Measurements from ENCODE around the gene TEX47.

GRCh38 chr7:88759230-88760135 lies 36.1 kb downstream of the TEX47 start, which contains the start of gene ZNF804B:
- no peak for TF ChIP-seq POLR2A (IDR thresholded peaks at IDR 0.05)
- no peak for TF ChIP-seq CTCF (IDR thresholded peaks at IDR 0.05)

Data from lower leg skin (tissue), 3 donors.